ENCODE results near the gene KCNC1.

Gene KCNC1

GRCh38 chr11:17753153-17753552 is 18.6 kb downstream of the KCNC1 start:
- no peaks in the 10 kb centered on the region for H4K20me1 ChIP-seq (ENCODE audit: insufficient read depth, low read length)
- no peaks in the 10 kb centered on the region for H3K79me2 ChIP-seq (ENCODE audit: insufficient read depth, low read length)
- H3K4me2 ChIP-seq (ENCODE audit: low read length) = no peak overlapping the region
- TF ChIP-seq CTCF (IDR thresholded peaks at IDR 0.05; ENCODE audit: low read length) (no peak), EZH2 (IDR thresholded peaks at IDR 0.05; ENCODE audit: borderline replicate concordance, low read length) (no peak)
- no peaks in the 10 kb centered on the region for H3K9me2 ChIP-seq (ENCODE audit: low read depth, low read length)
- H3K27me3 ChIP-seq (ENCODE audit: insufficient read depth, low read length) = peaks cover 3% of the 10 kb centered on the region; the same call in 1 of the 2 replicates
- no peaks in the 10 kb centered on the region for H3F3A ChIP-seq (ENCODE audit: insufficient read depth, low read length)
- H3K36me3 ChIP-seq (ENCODE audit: insufficient read depth, low read length) = no peaks in the 10 kb centered on the region
- no peak overlapping the region for H3K4me3 ChIP-seq (ENCODE audit: low read depth, low read length, poor library complexity, severe bottlenecking)
- H3K27ac ChIP-seq (ENCODE audit: low read depth, low read length, poor library complexity, severe bottlenecking) = no peak overlapping the region
- no peak overlapping the region for H2AFZ ChIP-seq (ENCODE audit: low read length)
- H3K9me3 ChIP-seq (ENCODE audit: low read length) = no peaks in the 10 kb centered on the region
- H3K9ac ChIP-seq (ENCODE audit: low read length) = no peak overlapping the region
- no peaks in the 10 kb centered on the region for H3K4me1 ChIP-seq (ENCODE audit: insufficient read depth, low read length, severe bottlenecking)

- no peak for TF ChIP-seq CTCF (IDR thresholded peaks at IDR 0.05; ENCODE audit: low read length)
- TF ChIP-seq EZH2 (IDR thresholded peaks at IDR 0.05; ENCODE audit: borderline replicate concordance, low read length) = no peak
- Histone ChIP-seq H3K27me3 (ENCODE audit: insufficient read depth, low read length) (peaks cover 3% of the 10 kb centered on the region; the same call in 1 of the 2 replicates), H4K20me1 (ENCODE audit: insufficient read depth, low read length) (no peaks in the 10 kb centered on the region), H3K36me3 (ENCODE audit: insufficient read depth, low read length) (no peaks in the 10 kb centered on the region), H2AFZ (ENCODE audit: low read length) (no peak overlapping the region), H3K4me2 (ENCODE audit: low read length) (no peak overlapping the region), H3K4me1 (ENCODE audit: insufficient read depth, low read length, severe bottlenecking) (no peaks in the 10 kb centered on the region), H3K9ac (ENCODE audit: low read length) (no peak overlapping the region), H3F3A (ENCODE audit: insufficient read depth, low read length) (no peaks in the 10 kb centered on the region), H3K4me3 (ENCODE audit: low read depth, low read length, poor library complexity, severe bottlenecking) (no peak overlapping the region), H3K9me2 (ENCODE audit: low read depth, low read length) (no peaks in the 10 kb centered on the region), H3K79me2 (ENCODE audit: insufficient read depth, low read length) (no peaks in the 10 kb centered on the region), H3K9me3 (ENCODE audit: low read length) (no peaks in the 10 kb centered on the region), H3K27ac (ENCODE audit: low read depth, low read length, poor library complexity, severe bottlenecking) (no peak overlapping the region)
Observed at GRCh38 chr11:17753641-17754040, 19.1 kb downstream of the KCNC1 start.

GRCh38 chr11:17755891-17756290 is 21.3 kb downstream of the KCNC1 start:
- H3K4me2 ChIP-seq (ENCODE audit: low read length) = no peak overlapping the region
- no peak for TF ChIP-seq EZH2 (IDR thresholded peaks at IDR 0.05; ENCODE audit: borderline replicate concordance, low read length)

More at GRCh38 chr11:17755891-17756290, 21.3 kb downstream of the KCNC1 start:
- no peaks in the 10 kb centered on the region for H3K9me3 ChIP-seq (ENCODE audit: low read length)
- peaks cover 3% of the 10 kb centered on the region; the same call in 1 of the 2 replicates for H3K27me3 ChIP-seq (ENCODE audit: insufficient read depth, low read length)
- H3K4me3 ChIP-seq (ENCODE audit: low read depth, low read length, poor library complexity, severe bottlenecking) = no peak overlapping the region
- no peaks in the 10 kb centered on the region for H3K36me3 ChIP-seq (ENCODE audit: insufficient read depth, low read length)
- H3K27ac ChIP-seq (ENCODE audit: low read depth, low read length, poor library complexity, severe bottlenecking) = no peak overlapping the region
- H3K79me2 ChIP-seq (ENCODE audit: insufficient read depth, low read length) = no peaks in the 10 kb centered on the region
- H3K9me2 ChIP-seq (ENCODE audit: low read depth, low read length) = no peaks in the 10 kb centered on the region
- H3F3A ChIP-seq (ENCODE audit: insufficient read depth, low read length) = no peaks in the 10 kb centered on the region
- no peak overlapping the region for H3K9ac ChIP-seq (ENCODE audit: low read length)
- H4K20me1 ChIP-seq (ENCODE audit: insufficient read depth, low read length) = no peaks in the 10 kb centered on the region
- no peaks in the 10 kb centered on the region for H3K4me1 ChIP-seq (ENCODE audit: insufficient read depth, low read length, severe bottlenecking)
- no peak overlapping the region for H2AFZ ChIP-seq (ENCODE audit: low read length)

All from OCI-LY1 (cell line).